T-cell (primary cell): ENCODE data around the gene CKMT1A. TPM values are rescaled to one million over a fixed set of nuclear protein-coding genes. Genes with fewer than 3 reads are reported as not detected.
"Not testable (repeated sequence)": the region's sequence is repeated elsewhere in the genome, so short reads cannot be mapped to it uniquely, and the experiment has no call there.

Experiments
- ATAC-seq, 4 experiments: fragments of 200-7000 bp in 3 of 4; fragments of 150-1000 bp in 1 of 4; cut with Tn5 transposase; replicated peaks in 1 of 4; 1 replicate in 3 of 4; 2 replicates in 1 of 4; pipeline ENCODE4 v1.10.0; 2021; ENCODE audit warnings: moderate library complexity in 3 of 4, mild to moderate bottlenecking in 2 of 4, moderate number of reproducible peaks in 1 of 4
- CTCF ChIA-PET, 2 donors: fragments of 300-600 bp; sonication (Branson Sonifier 250); formaldehyde crosslinking; loops; one replicate each; lab custom pipeline; 2022; ENCODE audit warnings: antibody characterized with exemption in 2 of 2; lab: Charles Lee
- POLR2A ChIA-PET, 2 donors: fragments of 300-600 bp; sonication (Branson Sonifier 250); formaldehyde crosslinking; loops; one replicate each; lab custom pipeline; 2022; ENCODE audit warnings: antibody characterized with exemption in 2 of 2; lab: Charles Lee
- DNase-seq, 35 experiments: peaks; one replicate each; pipeline versions ENCODE4 v3.0.0 to v3.0.0-alpha.2; 2013 to 2023
- H3K27ac ChIP-seq: one replicate; pipeline ENCODE4 v1.5.1; 2013; ENCODE audit warnings: low read length
- H3K27me3 ChIP-seq, 2 experiments: replicated peaks in 1 of 2; 1 replicate in 1 of 2; 2 replicates in 1 of 2; pipeline versions ENCODE4 v1.6.1 to v1.7.0; 2013; ENCODE audit warnings: low read length in 1 of 2, mixed read lengths in 1 of 2; ENCODE audit not compliant: control insufficient read depth in 2 of 2, insufficient read depth in 2 of 2; ENCODE audit errors: extremely low read depth in 1 of 2
- H3K36me3 ChIP-seq, 2 donors: 1 replicate in 1 of 2; 2 replicates in 1 of 2; pipeline versions ENCODE4 v1.6.1 to v1.7.0; 2013; ENCODE audit warnings: low read length in 1 of 2; ENCODE audit not compliant: control insufficient read depth in 2 of 2, insufficient read depth in 1 of 2; ENCODE audit errors: extremely low read depth in 1 of 2
- H3K4me1 ChIP-seq, 2 experiments: 1 replicate in 1 of 2; 2 replicates in 1 of 2; pipeline versions ENCODE4 v1.6.1 to v1.7.0; 2013; ENCODE audit warnings: low read length in 2 of 2, mixed read lengths in 1 of 2; ENCODE audit not compliant: insufficient read depth in 2 of 2, control insufficient read depth in 1 of 2; ENCODE audit errors: extremely low read depth in 1 of 2
- H3K4me3 ChIP-seq, 2 donors: 1 replicate in 1 of 2; 2 replicates in 1 of 2; pipeline versions ENCODE4 v1.5.1 to v1.7.0; 2013; ENCODE audit warnings: mild to moderate bottlenecking in 2 of 2, low read length in 1 of 2, moderate library complexity in 1 of 2; ENCODE audit not compliant: control insufficient read depth in 1 of 2; ENCODE audit errors: extremely low read depth in 1 of 2
- H3K9me3 ChIP-seq: 2 replicates; pipeline ENCODE4 v1.7.0; 2013
- H3K27ac Mint-ChIP-seq, 2 donors: one replicate each; pipeline ENCODE4 v1.8.0; 2020 to 2021; ENCODE audit warnings: mild to moderate bottlenecking in 2 of 2, mixed read lengths in 2 of 2
- H3K27me3 Mint-ChIP-seq, 2 donors: one replicate each; pipeline ENCODE4 v1.8.0; 2021 to 2022; ENCODE audit warnings: mixed read lengths in 2 of 2
- H3K36me3 Mint-ChIP-seq: one replicate; pipeline ENCODE4 v1.8.0; 2021; ENCODE audit warnings: mixed read lengths
- H3K4me1 Mint-ChIP-seq, 3 donors: one replicate each; pipeline ENCODE4 v1.8.0; 2020 to 2022; ENCODE audit warnings: mixed read lengths in 3 of 3, mild to moderate bottlenecking in 1 of 3
- H3K4me3 Mint-ChIP-seq, 3 donors: one replicate each; pipeline ENCODE4 v1.8.0; 2020 to 2022; ENCODE audit warnings: mild to moderate bottlenecking in 3 of 3, mixed read lengths in 3 of 3, moderate library complexity in 3 of 3
- H3K9me3 Mint-ChIP-seq, 3 donors: one replicate each; pipeline ENCODE4 v1.8.0; 2020 to 2022; ENCODE audit warnings: mixed read lengths in 3 of 3
- WGBS: methylation state at CpG from one replicate; pipeline ENCODE4 v1.1.5; 2013; ENCODE audit warnings: missing lambda C conversion rate; ENCODE audit not compliant: insufficient coverage; 5-methylcytosine and 5-hydroxymethylcytosine counted together
- total RNA-seq, 35 experiments: library from RNA in 6 of 35; stranded (reverse) in 6 of 35; fragments of 120-200 nt in 1 of 35; gene quantifications; one replicate each; pipeline versions ENCODE4 v1.2.1 to v1.2.4 and lab custom pipeline; 2013 to 2026

The CKMT1A gene
- total RNA-seq, result under 1 TPM in 2 of 5 donors, not detected in 3; 0.16 to 0.28 TPM
- not detected for total RNA-seq (2013)
- 0 to 0.12 (median 0) reads per million in 29 experiments for total RNA-seq (lab: John Stamatoyannopoulos, UW)

GRCh38 chr15:43693148-43694022 lies at the start of gene CKMT1A:
Gene CKMT1A, plus strand, starts transcription at chr15:43693859. Its CDS starts 192 bp downstream, at chr15:43694051.
- ATAC-seq, result peak in 3 of 4 experiments; percentile 10 to 12 (median 11)
- WGBS, result no CpG with 5 or more reads among the region's 43 CpGs
- H3K4me3 Mint-ChIP-seq, result not testable (repeated sequence)

GRCh38 chr15:43648649-43649429 lies 44.8 kb upstream of the CKMT1A start, which contains the start of gene CATSPER2:
Gene CATSPER2, minus strand, starts transcription at chr15:43648844. Its CDS starts 783 bp downstream, at chr15:43648061.
- H3K4me1 Mint-ChIP-seq, result no peaks in the 10 kb centered on the region
- CTCF ChIA-PET, result no interaction called here
- DNase-seq (no peak), ATAC-seq (peak in 3 of 4 experiments; percentile 36 to 46 (median 45))
- POLR2A ChIA-PET, result interaction anchor here in 1 of 2 donors (0.6 kb wide), 1 partner anchor 11 kb away, joined by 6 read pairs; no protein-coding TSS in a partner anchor
- no peak within 1 kb of the TSS for H3K4me3 Mint-ChIP-seq
- no peaks in the 10 kb centered on the region for H3K27me3 Mint-ChIP-seq
- Histone ChIP-seq H3K9me3 (no peaks in the 10 kb centered on the region), H3K27me3 (no peaks in the 10 kb centered on the region), H3K27ac (no peak within 1 kb of the TSS), H3K4me3 (no peak within 1 kb of the TSS), H3K36me3 (peaks cover 0 to 6% of the 10 kb centered on the region in 2 donors), H3K4me1 (no peaks in the 10 kb centered on the region)
- no peak within 1 kb of the TSS for H3K27ac Mint-ChIP-seq
- 97% methylated on average over 52 of the region's 85 CpGs for WGBS
- H3K36me3 Mint-ChIP-seq, result peaks cover 28% of the 10 kb centered on the region
- H3K9me3 Mint-ChIP-seq, result no peaks in the 10 kb centered on the region

More at GRCh38 chr15:43693148-43694022, at the start of gene CKMT1A:
- H3K4me1 Mint-ChIP-seq, H3K27me3 ChIP-seq, H3K27ac Mint-ChIP-seq, H3K9me3 ChIP-seq, H3K4me1 ChIP-seq, H3K9me3 Mint-ChIP-seq, H3K36me3 ChIP-seq, CTCF ChIA-PET, DNase-seq, H3K36me3 Mint-ChIP-seq, POLR2A ChIA-PET, H3K27ac ChIP-seq, H3K4me3 ChIP-seq: not testable (repeated sequence)
- H3K27me3 Mint-ChIP-seq, result peaks cover 10 to 12% of the 10 kb centered on the region in 2 donors

- H3K4me1 Mint-ChIP-seq, H3K9me3 Mint-ChIP-seq, H3K27me3 ChIP-seq, DNase-seq, CTCF ChIA-PET, H3K4me1 ChIP-seq, H3K36me3 ChIP-seq, H3K4me3 ChIP-seq, H3K27ac Mint-ChIP-seq, H3K4me3 Mint-ChIP-seq, H3K27me3 Mint-ChIP-seq, H3K27ac ChIP-seq, H3K9me3 ChIP-seq: not testable (repeated sequence)
- peak in 2 of 4 experiments; percentile 24 to 32 for ATAC-seq
- WGBS, result 100% methylated on average over 4 of the region's 16 CpGs
- POLR2A ChIA-PET, result interaction anchor here in 1 of 2 donors (0.6 kb wide), 1 partner anchor 11 kb away, joined by 6 read pairs; no protein-coding TSS in a partner anchor
- peaks cover 29% of the 10 kb centered on the region for H3K36me3 Mint-ChIP-seq
Observed at GRCh38 chr15:43649430-43649926, 44.2 kb upstream of the CKMT1A start.

- H3K27me3 Mint-ChIP-seq, H3K27ac Mint-ChIP-seq, H3K27ac ChIP-seq, ATAC-seq, H3K27me3 ChIP-seq, POLR2A ChIA-PET, H3K4me3 Mint-ChIP-seq, H3K4me1 ChIP-seq, CTCF ChIA-PET, H3K36me3 Mint-ChIP-seq, H3K36me3 ChIP-seq, H3K9me3 Mint-ChIP-seq, DNase-seq, H3K4me3 ChIP-seq, H3K9me3 ChIP-seq, H3K4me1 Mint-ChIP-seq: not testable (repeated sequence)
- WGBS, result no CpG with 5 or more reads among the region's 10 CpGs
Observed at GRCh38 chr15:43659727-43660126, 33.9 kb upstream of the CKMT1A start.

GRCh38 chr15:43662293-43662692 lies 31.4 kb upstream of the CKMT1A start:
- H3K27ac ChIP-seq, H3K4me3 ChIP-seq, POLR2A ChIA-PET, H3K9me3 Mint-ChIP-seq, H3K36me3 Mint-ChIP-seq, H3K27me3 ChIP-seq, H3K4me1 Mint-ChIP-seq, H3K27me3 Mint-ChIP-seq, CTCF ChIA-PET, DNase-seq, H3K4me1 ChIP-seq, H3K4me3 Mint-ChIP-seq, H3K36me3 ChIP-seq, H3K9me3 ChIP-seq, ATAC-seq, H3K27ac Mint-ChIP-seq: not testable (repeated sequence)
- WGBS, result no CpG with 5 or more reads among the region's 2 CpGs

- CTCF ChIA-PET, H3K27me3 ChIP-seq, POLR2A ChIA-PET, H3K9me3 ChIP-seq, H3K27ac ChIP-seq, ATAC-seq, H3K4me3 Mint-ChIP-seq, DNase-seq, H3K4me1 Mint-ChIP-seq, H3K27ac Mint-ChIP-seq, H3K27me3 Mint-ChIP-seq, H3K36me3 Mint-ChIP-seq, H3K4me3 ChIP-seq, H3K4me1 ChIP-seq, H3K36me3 ChIP-seq, H3K9me3 Mint-ChIP-seq: not testable (repeated sequence)
- no CpG with 5 or more reads among the region's 8 CpGs for WGBS
Observed at GRCh38 chr15:43663333-43663732, 30.3 kb upstream of the CKMT1A start.
